Body of pancreas (tissue), 4 donors: ENCODE measurements around the gene CARS2.

Experiments used
- CTCF ChIP-seq, 7 experiments: fragments of 450-650 bp in 4 of 7; fragments of 200-600 bp in 3 of 7; sonication (generic) in 3 of 7; IDR thresholded peaks; one replicate each; pipeline ENCODE4 v1.5.1; 2016 to 2019; ENCODE audit warnings: antibody characterized with exemption in 7 of 7
- POLR2A ChIP-seq, 3 donors: fragments of 450-650 bp; IDR thresholded peaks; one replicate each; pipeline ENCODE4 v1.6.1; 2016; ENCODE audit warnings: antibody characterized with exemption in 3 of 3, mild to moderate bottlenecking in 2 of 3

- no peak for TF ChIP-seq CTCF (IDR thresholded peaks at IDR 0.05)
- TF ChIP-seq POLR2A (IDR thresholded peaks at IDR 0.05) = no peak
Observed at GRCh38 chr13:110684388-110685056, 21.4 kb downstream of the CARS2 start.
